IPS-18c (cell line): ENCODE data around the gene SNX7.

Experiments
- H3K4me3 ChIP-seq: 2 replicates; pipeline ENCODE4 v1.7.0; 2013; ENCODE audit warnings: low read depth, mild to moderate bottlenecking, low read length, moderate library complexity; ENCODE audit not compliant: insufficient read depth
- H3K9me3 ChIP-seq: one replicate; pipeline ENCODE4 v1.6.1; 2013; ENCODE audit warnings: mild to moderate bottlenecking, low read length, moderate library complexity; ENCODE audit not compliant: control insufficient read depth, insufficient read depth

SNX7 gene

DNA sequence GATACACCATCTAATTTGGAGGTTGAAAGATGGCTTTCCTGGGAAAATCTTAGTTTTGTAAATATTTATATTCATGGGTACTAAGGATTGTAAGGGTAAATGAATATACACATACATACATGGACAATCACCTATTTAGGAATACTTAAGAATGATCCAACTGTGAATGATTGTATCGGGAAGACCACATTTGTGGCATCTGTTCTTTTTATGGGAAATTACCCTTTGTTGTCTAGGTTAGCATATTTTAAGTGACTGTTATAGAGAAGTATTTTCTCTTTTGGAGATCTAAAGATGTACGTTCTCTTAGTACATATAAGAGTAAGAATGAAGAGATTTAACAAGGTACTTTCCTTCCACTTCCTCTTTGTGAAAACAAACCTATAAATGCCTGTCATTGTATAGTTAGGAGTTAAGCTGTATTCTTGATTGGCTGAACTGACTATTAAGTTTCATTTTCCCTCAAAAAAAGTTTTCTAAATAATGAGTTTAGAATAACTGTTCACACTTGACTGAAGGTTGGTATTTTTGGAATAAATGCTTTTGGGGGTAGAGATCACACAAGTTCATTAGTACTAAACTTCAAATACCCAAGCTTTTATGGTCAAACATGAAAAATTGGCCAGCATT lies 26.7 kb downstream of the SNX7 start:
- Histone ChIP-seq H3K9me3 (no peaks in the 10 kb centered on the region), H3K4me3 (no peak overlapping the region)

DNA sequence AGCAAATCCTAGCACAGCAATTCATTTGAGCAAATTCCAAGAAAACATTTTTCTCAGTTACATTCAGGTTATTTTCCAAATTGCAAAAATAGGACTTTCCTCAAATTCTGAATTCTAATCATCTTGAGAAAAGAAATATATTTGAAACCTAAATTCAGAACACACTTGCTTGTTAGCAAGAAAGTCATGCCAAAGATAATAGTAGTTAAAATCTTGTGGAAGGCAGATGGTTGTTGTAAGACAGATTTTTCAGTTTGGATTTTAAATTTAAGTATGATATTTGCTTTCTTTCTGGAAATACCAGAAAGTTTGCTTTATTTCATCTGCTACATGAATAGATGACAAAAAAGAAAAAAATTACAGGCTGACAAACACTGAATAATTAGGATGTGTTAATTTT lies 29.1 kb downstream of the SNX7 start:
- no peaks in the 10 kb centered on the region for H3K9me3 ChIP-seq
- H3K4me3 ChIP-seq, result no peak overlapping the region

DNA sequence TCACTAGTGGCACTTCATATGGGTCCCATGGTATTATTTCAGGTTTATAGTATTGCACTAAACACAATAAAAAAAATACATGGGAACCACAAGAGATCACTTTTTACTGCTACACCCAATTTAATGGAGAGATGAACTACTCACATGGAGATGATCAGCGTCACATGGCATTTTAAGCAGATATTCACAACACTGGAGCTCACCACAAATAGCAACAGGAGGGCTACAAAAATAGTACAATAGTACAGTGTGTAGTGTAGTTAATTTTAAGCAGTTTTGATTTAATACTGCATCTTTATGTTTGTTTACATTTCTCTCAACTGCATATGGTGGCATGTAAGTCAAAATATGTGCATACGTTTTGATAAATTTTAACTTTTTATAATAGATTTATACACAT lies 31.0 kb downstream of the SNX7 start:
- Histone ChIP-seq H3K9me3 (no peaks in the 10 kb centered on the region), H3K4me3 (no peak overlapping the region)

DNA sequence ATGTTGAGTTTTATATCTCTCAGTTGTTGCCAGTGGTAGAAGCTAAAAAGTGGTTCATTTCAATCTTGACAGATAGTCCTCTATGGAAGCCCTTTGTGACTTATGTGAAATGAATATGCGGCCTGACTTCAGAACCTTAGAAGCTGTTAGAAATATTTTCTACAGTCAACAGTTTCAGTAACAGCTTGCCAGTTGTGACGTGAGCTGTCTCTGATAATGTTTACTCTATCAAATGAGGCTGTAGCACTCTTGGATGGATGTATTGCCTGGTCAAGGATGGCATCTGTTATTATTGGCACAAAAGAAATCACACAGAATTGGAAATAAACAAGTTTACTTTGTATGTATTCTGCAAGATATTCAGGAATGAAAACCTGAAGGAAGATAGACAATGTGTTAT lies 31.9 kb downstream of the SNX7 start:
- H3K4me3 ChIP-seq, result no peak overlapping the region
- H3K9me3 ChIP-seq, result no peaks in the 10 kb centered on the region

DNA sequence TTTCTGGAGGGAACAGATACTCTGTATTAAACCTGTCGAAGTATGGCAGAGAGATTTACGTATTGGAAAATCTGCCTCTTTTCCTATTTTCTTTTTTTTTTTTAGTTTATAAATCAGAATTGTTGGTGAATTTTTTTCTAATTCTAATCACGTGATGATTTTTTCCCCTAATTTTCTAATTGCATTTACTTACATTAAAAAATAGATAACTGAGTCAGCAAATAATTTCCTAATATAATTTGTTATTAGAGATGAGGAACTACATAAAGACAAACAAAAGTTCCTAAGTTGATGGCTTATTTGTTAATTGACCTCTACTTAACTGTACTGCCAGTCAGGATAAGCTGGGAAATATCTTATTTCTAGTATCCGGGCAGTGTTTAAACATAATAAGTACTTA lies 34.6 kb downstream of the SNX7 start:
- Histone ChIP-seq H3K4me3 (no peak overlapping the region), H3K9me3 (no peaks in the 10 kb centered on the region)

DNA sequence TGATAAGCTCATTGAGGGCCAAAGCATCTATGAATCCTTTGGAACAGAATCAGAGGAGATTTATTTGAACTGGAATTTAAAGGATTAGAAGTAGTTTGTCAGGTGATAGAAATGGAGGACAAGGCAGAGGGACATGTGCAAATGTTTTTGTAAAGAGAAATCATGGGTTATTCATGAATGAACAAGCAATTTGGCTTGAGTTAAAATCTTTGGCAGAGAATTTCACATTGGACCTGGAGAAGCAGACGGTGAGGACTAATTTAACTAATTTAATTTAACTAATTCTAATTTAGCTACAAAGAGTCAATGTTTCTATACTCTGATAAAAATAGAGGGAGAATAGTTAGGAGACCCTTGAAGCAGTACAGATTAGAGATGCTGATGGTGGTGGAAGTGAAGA lies 36.3 kb downstream of the SNX7 start:
- Histone ChIP-seq H3K9me3 (no peaks in the 10 kb centered on the region), H3K4me3 (no peak overlapping the region)

DNA sequence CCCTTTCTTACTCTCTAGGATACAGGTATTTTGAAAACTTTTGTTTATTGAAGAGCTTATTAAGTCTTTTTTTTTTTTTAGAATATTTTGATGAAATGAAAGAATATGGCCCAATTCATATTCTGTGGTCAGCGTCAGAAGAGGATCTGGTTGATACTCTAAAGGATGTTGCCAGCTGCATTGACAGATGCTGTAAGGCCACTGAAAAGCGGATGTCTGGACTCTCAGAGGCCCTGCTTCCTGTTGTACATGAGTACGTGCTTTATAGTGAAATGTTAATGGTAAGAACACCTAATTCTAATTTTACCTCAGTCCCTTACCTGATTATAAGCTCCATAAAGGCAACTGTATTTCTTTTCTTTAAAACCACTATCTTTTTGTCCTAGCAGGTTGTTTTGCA lies 37.1 kb downstream of the SNX7 start:
- Histone ChIP-seq H3K9me3 (no peaks in the 10 kb centered on the region), H3K4me3 (no peak overlapping the region)

DNA sequence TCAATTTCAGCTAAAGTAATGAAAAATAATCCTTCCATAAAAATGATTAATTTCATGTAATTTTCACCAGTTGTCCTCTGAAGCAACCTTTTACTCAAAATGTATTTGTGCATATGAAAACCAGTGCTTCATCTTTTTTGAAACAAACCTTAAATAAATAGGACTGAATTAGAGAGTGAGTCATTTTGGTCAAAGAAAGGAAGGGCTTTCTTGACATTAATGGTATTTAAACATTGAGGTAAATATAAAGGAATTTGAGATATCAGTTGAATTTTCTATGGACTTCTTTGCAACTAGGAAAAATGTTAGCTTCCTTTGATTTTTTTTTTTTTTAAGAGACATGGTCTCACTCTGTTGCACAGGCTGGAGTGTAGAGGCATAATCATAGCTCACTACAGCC lies 38.7 kb downstream of the SNX7 start:
- no peaks in the 10 kb centered on the region for H3K9me3 ChIP-seq
- no peak overlapping the region for H3K4me3 ChIP-seq

DNA sequence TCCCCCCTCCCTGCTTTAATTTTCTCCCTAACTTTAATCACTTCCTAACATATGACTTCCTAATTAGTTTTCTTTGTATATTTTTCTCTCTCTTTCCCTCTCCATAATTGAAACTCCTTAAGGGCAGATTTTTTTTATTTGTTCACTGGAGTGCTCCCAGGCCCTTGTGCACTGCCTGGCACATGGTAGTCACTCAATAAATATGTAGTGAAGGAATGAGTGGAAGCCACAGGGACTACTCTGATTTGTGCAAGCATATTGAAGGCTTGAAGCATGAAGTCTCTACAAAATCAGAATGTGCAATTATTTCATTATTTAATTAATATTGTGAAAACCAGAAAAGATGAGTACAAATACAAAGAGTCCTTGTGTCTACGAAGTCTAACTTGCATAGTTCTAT lies 41.5 kb downstream of the SNX7 start:
- H3K4me3 ChIP-seq, result no peak overlapping the region
- no peaks in the 10 kb centered on the region for H3K9me3 ChIP-seq

DNA sequence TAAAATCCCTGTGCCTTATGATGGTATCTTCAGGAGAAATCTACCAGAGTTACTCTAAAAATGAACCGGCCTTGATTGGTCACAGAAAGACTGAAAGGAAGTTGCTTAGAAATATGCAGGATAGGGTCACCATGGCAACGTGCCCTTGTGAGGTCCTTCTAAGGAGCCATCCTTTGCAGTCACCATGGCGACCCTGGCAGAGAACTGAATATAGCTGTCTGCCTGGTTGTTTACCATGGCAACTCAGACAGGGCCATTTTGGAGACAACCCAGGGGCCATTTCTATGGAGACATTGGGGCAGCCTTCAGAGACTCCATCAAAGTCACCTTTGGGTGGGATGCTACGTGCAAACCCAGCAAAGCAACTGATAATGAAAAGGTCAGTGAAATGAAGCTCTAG lies 43.0 kb downstream of the SNX7 start:
- Histone ChIP-seq H3K4me3 (no peak overlapping the region), H3K9me3 (no peaks in the 10 kb centered on the region)

DNA sequence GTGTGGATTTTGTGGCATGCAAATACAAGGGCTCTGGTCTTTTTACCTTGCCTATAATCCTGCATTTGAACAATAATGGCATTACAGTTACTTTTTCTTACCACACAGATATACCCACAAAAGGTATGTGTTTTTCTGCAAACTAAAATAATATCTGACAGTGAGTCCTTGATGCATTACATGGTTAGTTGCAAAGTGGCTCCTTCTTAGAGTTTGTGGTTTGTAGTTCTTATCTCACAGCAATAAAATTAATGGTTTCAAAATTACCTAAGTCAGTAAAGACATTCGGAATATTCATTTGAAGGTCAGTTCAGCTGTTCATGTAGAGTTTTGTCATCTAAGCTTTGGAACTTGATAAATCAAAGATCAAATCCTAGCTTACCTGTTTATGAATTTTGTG lies 43.5 kb downstream of the SNX7 start:
- Histone ChIP-seq H3K9me3 (no peaks in the 10 kb centered on the region), H3K4me3 (no peak overlapping the region)

DNA sequence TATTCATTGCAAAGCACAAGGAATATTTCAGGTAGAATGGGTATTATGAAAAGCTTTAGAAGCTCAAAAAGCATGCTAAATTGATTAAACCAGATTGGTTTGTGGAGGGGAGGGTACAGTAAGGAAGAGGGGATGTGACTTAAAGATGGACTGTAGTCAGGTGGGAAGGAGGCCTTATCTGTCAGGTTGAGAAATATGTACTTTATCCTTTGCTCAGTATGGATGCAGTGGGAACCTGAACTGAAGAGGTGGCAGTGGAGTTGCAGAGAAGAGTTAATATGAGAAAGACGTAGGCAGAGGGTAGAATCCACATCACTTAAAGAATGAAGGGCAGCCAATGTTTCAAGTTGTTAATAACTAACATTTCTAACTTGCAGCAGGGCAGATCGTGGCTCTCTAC lies 44.1 kb downstream of the SNX7 start:
- no peaks in the 10 kb centered on the region for H3K9me3 ChIP-seq
- no peak overlapping the region for H3K4me3 ChIP-seq

DNA sequence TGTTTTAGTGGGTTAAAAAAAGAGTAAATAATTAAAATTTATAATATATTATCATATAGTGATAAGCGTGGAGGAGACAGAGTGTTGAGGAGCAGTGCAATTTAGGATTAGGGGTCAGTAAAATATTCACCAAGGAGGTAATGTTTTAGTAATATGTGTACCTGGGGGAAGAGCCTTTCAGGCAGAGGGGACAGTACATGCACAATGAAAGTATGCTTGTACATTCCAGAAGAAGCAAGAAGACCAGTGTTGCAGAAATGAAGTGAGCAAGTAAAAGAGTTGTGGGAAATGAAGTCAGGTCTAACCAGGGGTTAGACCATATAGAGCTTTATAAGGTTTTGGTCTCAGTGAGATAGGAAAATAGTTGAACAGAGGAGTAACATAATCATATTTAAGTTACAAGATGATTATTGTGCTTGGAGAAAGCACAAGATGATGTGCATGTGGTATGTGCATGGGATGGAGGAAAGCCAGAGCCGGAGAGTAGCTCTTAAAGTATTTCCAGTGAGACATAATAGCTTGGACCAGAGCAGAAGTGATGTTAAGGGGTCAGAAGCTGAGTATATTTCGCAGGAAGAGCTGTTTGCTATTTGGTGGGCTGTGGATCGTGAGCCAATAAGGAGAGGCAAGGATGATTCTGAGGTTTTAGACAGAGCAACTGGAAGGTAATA lies 44.8 kb downstream of the SNX7 start:
- Histone ChIP-seq H3K4me3 (no peak overlapping the region), H3K9me3 (no peaks in the 10 kb centered on the region)

DNA sequence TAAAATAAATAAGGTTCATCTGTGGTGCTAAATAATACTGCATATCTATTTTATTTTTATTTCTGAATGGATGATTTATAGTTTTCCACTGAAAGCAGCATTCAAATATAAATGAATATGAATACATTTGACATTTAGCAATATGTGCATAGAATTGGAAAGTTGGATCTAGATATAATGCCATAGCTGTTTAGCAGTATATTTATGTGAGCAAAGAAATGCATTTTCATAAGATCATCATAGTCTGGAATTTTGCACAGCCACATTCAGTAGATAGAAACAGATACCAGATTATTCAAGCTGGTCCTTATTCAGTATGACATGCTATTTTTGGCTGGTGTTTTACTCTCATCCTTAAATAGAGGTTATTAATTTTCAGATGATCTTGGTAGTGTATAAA lies 46.0 kb downstream of the SNX7 start:
- Histone ChIP-seq H3K4me3 (no peak overlapping the region), H3K9me3 (no peaks in the 10 kb centered on the region)

DNA sequence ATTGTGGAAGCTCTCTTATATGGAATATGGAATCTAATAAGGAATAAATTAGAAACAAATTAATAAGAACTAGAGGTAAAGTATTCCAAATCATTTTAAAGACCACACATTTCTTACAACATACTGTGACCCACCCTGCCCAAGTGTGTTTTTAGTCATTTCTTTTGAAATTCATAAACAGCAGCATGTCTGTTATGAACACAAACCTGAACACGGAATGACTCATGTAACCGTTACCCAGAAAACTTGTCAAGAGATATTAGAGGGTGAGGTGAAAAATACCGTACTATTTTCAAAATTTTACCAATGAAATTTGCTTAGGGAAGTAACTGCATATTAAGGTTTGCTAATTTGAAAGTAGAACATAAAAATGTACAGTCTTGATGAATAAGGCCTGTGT lies 48.4 kb downstream of the SNX7 start:
- Histone ChIP-seq H3K9me3 (no peaks in the 10 kb centered on the region), H3K4me3 (no peak overlapping the region)

DNA sequence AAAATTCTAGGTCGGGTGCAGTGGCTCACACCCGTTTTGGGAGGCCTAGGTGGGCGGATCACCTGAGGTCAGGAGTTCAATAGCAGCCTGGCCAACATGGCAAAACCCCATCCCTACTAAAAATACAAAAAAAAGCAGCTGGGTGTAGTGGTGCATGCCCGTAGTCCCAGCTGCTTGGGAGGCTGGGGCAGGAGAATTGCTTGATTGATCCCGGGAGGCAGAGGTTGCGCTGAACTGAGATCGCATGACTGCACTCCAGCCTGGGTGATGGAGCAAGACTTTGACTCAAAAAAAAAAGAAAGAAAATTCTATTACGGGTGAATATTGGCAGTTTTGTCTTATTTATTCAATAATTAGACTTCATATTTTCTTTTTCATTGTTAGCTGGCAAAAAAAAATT lies 62.1 kb downstream of the SNX7 start:
- Histone ChIP-seq H3K9me3 (no peaks in the 10 kb centered on the region), H3K4me3 (no peak overlapping the region)

DNA sequence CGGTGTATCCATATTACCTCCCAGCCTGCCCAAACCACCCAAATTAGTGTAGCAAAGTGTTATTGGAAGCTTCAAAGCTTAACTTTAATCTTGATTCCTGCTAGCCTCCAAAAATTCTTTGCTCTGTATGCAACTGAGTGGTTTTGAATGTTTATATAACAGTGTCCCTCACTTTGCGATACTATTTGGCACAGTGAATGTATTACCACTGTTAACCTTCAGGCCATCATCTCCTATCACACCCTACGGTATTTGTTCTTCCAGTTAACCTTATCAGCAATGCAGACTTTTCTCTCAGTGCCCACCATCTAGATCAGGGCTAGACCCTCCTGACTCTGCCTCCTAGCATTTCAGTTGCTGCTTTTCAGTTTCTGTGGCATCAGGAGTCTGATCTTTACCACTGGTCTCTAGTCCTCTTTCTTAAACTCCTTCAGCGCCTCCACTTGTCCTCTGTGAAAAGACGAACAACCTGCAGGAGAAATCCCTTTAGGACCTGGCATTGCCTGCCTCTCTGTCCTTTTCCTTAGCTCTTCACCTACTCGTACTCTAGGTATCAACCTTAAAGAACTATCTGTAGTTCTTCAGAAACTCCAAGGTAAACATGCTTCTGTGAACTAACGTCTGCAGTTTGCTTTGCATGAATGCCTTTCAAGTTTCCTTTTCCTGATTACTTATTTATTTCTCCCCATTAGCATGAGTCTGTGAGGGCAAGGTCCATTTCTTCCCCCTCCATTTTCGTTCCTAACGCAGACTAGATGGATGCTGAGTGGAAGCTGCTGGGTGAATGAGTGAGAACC lies 71.7 kb downstream of the SNX7 start:
- no peaks in the 10 kb centered on the region for H3K9me3 ChIP-seq
- no peak overlapping the region for H3K4me3 ChIP-seq

DNA sequence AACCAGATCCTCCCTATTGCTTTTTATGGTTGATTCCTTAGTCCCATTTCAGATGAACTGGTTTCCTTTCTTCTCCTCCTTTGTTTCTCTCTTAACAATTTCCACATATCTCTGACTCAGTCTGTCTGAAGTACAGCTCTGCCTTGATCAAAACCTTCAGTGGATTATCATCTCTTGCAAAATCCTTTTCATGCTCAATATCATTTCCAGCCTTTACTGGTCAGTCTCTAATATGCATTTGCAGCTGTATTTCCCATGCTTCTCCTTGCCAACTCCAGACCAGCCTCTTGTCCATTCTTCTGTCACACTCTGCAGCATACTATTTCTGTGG lies 72.2 kb downstream of the SNX7 start:
- Histone ChIP-seq H3K4me3 (no peak overlapping the region), H3K9me3 (no peaks in the 10 kb centered on the region)
